AG04450 (cell line): Measurements from ENCODE around the gene TEDC2. TPM values are rescaled to one million over a fixed set of nuclear protein-coding genes. Genes with fewer than 3 reads are reported as not detected.

Source experiments
- CTCF ChIA-PET: fragments of 300-600, 350-600 bp; formaldehyde crosslinking; extraction: SDS; loops from one replicate; lab custom pipeline; 2022; ENCODE audit warnings: antibody characterized with exemption, inconsistent platforms; lab: Charles Lee
- POLR2A ChIA-PET: fragments of 350-600 bp; formaldehyde crosslinking; extraction: SDS; loops from one replicate; lab custom pipeline; 2021; ENCODE audit warnings: antibody characterized with exemption, inconsistent platforms; lab: Yijun Ruan, JAX
- DNase-seq: peaks from one replicate; pipeline ENCODE4 v3.0.0-alpha.2; 2011; ENCODE audit warnings: low read depth, low spot score
- H3K27ac ChIP-seq: one replicate; pipeline ENCODE4 v1.5.1; 2012; ENCODE audit warnings: low read depth, low read length, control low read depth
- H3K27me3 ChIP-seq: one replicate; pipeline ENCODE4 v1.6.0; 2012; ENCODE audit warnings: low read length; ENCODE audit not compliant: control insufficient read depth, insufficient read depth
- H3K4me3 ChIP-seq: 2 replicates; pipeline ENCODE4 v1.5.1; 2011; ENCODE audit warnings: mild to moderate bottlenecking, low read depth, low read length, control low read depth
- H3K9me3 ChIP-seq: 2 replicates; pipeline ENCODE4 v1.5.1; 2012; ENCODE audit warnings: low read length; ENCODE audit not compliant: control insufficient read depth, insufficient read depth
- polyA plus RNA-seq: library from polyadenylated mRNA; depleted of rRNA; stranded (reverse); fragments of >200 nt; gene quantifications from 2 replicates; pipeline ENCODE4 v1.2.3, GENCODE V29; 2011
- TF ChIP-seq, protein P1 (sequence below): IDR thresholded peaks from 2 replicates; pipeline ENCODE4 v1.5.1; 2011; ENCODE audit warnings: low read depth, low read length, control low read depth, inconsistent platforms

TEDC2 gene
- polyA plus RNA-seq, 1 experiment = 1.8 TPM

DNA sequence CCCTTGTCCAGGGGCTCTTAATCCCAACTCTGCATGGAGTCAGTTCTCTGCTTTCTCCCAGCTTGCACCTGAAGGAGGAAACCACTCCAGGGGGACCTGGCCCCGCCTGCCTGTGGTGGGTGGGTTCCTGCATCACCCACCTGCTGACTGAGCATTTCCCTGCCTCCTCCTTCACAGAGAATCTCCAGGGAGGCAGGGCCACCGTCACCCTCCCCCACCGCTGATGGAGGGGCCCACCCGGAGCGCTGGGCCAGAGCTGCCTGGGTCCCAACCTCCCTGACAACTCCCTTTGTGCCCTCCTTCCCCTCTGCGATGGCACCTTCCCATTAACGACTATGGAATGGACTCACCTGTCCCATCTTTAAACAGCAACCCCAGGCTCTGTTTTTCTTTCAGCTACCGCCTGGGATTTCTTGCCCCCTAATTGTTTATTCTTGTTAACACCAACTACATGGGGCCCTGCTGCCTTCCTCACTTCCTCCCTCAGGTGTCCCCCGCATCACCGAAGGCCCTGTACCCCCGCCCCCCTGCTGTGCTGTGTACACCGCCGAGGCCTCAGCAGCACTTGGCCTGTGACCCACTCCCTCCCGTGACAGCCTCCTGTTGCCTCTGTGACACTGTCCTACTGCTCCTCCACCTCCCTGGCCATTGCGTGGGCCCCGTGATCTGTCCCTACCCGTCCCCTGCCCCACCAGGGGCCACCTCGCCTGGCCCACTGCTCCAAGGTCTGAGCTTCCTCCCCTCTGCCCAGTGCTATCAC, 842 bp upstream of the TEDC2 start:
- no peak for DNase-seq
- Histone ChIP-seq H3K9me3 (no peaks in the 10 kb centered on the region), H3K27me3 (no peaks in the 10 kb centered on the region), H3K4me3 (peak overlapping the region; percentile 70), H3K27ac (no peak overlapping the region)
- POLR2A ChIA-PET = interaction anchor here (0.5 to 1.6 kb wide), 10 partner anchors 10 to 416 kb away, joined by 3 to 5 read pairs (median 4); partner anchors contain the start of genes ATP6V0C, ECI1, MLST8 and TBC1D24
- CTCF ChIA-PET = no interaction called here
- TF ChIP-seq, protein P1, sequence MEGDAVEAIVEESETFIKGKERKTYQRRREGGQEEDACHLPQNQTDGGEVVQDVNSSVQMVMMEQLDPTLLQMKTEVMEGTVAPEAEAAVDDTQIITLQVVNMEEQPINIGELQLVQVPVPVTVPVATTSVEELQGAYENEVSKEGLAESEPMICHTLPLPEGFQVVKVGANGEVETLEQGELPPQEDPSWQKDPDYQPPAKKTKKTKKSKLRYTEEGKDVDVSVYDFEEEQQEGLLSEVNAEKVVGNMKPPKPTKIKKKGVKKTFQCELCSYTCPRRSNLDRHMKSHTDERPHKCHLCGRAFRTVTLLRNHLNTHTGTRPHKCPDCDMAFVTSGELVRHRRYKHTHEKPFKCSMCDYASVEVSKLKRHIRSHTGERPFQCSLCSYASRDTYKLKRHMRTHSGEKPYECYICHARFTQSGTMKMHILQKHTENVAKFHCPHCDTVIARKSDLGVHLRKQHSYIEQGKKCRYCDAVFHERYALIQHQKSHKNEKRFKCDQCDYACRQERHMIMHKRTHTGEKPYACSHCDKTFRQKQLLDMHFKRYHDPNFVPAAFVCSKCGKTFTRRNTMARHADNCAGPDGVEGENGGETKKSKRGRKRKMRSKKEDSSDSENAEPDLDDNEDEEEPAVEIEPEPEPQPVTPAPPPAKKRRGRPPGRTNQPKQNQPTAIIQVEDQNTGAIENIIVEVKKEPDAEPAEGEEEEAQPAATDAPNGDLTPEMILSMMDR = no peak

DNA sequence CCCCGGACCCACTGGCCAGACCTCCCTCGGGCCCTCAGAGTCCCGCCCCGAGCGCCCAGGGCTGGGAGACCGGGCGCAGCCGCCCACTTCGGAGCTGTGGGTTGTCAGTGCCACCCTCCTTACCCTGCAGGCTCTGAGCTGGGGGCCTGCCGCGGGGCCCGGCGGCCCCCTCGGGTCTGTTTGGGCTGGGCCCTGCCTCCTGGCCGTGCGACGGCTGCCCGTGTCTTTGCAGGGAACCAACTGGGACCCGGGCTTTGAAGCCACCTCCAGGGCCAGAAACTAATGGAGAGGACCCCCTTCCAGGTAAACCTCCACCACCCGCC, 443 bp downstream of the TEDC2 start:
- Histone ChIP-seq H3K9me3 (no peaks in the 10 kb centered on the region), H3K27me3 (no peaks in the 10 kb centered on the region), H3K4me3 (peak overlapping the region; percentile 70), H3K27ac (no peak overlapping the region)
- ChIA-PET POLR2A (interaction anchor here (0.9 to 1.6 kb wide), 6 partner anchors 9 to 305 kb away, joined by 3 to 5 read pairs (median 4); partner anchors contain the start of genes ECI1 and TRAF7), CTCF (no interaction called here)
- TF ChIP-seq, protein P1 = no peak
- no peak for DNase-seq

DNA sequence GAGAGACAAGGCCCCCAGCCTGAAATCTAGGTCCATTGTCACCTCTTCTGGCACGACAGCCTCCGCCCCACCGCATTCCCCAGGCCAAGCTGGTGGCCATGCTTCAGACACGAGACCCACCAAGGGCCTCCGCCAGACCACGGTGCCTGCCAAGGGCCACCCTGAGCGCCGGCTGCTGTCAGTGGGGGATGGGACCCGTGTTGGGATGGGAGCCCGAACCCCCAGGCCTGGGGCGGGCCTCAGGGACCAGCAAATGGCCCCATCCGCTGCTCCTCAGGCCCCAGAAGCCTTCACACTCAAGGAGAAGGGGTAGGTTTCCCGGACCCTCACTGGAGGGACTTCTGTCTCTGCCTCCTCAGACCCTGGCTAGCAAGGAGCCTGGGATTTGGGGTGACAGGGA, 1.0 kb downstream of the TEDC2 start:
- Histone ChIP-seq H3K9me3 (no peaks in the 10 kb centered on the region), H3K27me3 (no peaks in the 10 kb centered on the region), H3K4me3 (peak overlapping the region; percentile 70), H3K27ac (peak overlapping the region; percentile 2)
- ChIA-PET CTCF (no interaction called here), POLR2A (interaction anchor here (1.6 kb wide), 1 partner anchor 31 kb away, joined by 3 read pairs; no protein-coding TSS in a partner anchor)
- TF ChIP-seq, protein P1 = no peak
- DNase-seq = no peak

DNA sequence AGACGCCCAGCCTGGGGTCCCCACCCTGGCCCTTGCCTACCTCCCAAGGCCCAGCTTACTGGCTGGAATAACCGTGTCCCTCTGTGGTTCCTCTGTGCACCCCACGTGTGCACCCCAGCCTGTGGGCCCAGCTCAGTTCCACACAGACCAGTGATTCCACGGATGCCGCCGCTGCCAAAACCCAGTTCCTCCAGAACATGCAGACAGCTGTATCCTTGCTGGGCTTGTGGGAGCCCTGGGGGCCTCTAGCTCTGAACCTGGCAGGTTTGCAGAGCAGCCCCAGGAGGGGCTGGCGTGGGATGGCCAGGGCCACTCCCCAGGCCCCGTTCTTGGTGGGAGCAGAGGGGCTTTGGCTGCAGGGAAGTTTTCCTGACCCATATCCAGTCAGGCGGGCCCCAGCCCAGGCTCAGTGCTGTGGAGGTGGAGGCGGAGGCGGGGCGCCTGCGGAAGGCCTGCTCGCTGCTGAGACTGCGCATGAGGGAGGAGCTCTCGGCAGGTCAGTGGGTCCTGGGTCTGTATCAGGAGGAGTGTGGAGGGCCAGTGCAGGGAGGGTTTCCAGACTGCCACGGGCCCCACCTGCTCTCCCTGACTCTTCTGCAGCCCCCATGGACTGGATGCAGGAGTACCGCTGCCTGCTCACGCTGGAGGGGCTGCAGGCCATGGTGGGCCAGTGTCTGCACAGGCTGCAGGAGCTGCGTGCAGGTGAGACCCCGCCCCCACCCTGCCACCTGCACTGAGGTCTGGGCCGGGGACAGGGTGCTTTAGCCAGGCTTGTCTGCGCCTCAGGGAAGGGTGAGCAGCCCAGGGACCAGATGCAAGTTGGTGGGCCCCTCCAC, 2.3 kb downstream of the TEDC2 start:
- Histone ChIP-seq H3K9me3 (no peaks in the 10 kb centered on the region), H3K27me3 (no peaks in the 10 kb centered on the region), H3K4me3 (no peak overlapping the region), H3K27ac (no peak overlapping the region)
- CTCF ChIA-PET = interaction anchor here (0.5 kb wide), 1 partner anchor 227 kb away, joined by 9 read pairs; no protein-coding TSS in a partner anchor
- POLR2A ChIA-PET = interaction anchor here (0.6 kb wide), 1 partner anchor 282 kb away, joined by 3 read pairs; no protein-coding TSS in a partner anchor
- TF ChIP-seq, protein P1 = no peak
- no peak for DNase-seq
